PC-9 (cell line): Measurements from ENCODE around the gene FUZ. TPM values are rescaled to one million over a fixed set of nuclear protein-coding genes. Genes with fewer than 3 reads are reported as not detected.

ENCODE experiments used
- BruUV-seq: library from RNA; stranded (reverse); fragments of 400-500 nt; replicated peaks from 2 replicates; lab custom pipeline; 2021; lab: Mats Ljungman, UMichigan
- CTCF ChIA-PET: fragments of 300-600 bp; sonication (Branson Sonifier 250); formaldehyde crosslinking; loops from one replicate; lab custom pipeline; 2022; ENCODE audit warnings: antibody characterized with exemption; lab: Charles Lee
- POLR2A ChIA-PET: fragments of 300-600 bp; sonication (Branson Sonifier 250); formaldehyde crosslinking; loops from one replicate; lab custom pipeline; 2022; ENCODE audit warnings: antibody characterized with exemption; ENCODE audit not compliant: unreplicated experiment; lab: Charles Lee
- DNase-seq, 2 experiments: peaks; one replicate each; pipeline versions ENCODE4 v3.0.0 to v3.0.0-alpha.2; 2015 to 2022; ENCODE audit warnings: mixed read lengths in 1 of 2
- H2AFZ ChIP-seq: fragments of 200-600 bp; sonication (generic); 2 replicates; pipeline ENCODE4 v1.8.1; 2017; ENCODE audit warnings: antibody characterized with exemption
- H3F3A ChIP-seq: fragments of 200-600 bp; sonication (generic); 2 replicates; pipeline ENCODE4 v1.8.1; 2017; ENCODE audit warnings: antibody characterized with exemption, mild to moderate bottlenecking, low read depth; ENCODE audit not compliant: insufficient read depth
- H3K27ac ChIP-seq: fragments of 200-600 bp; sonication (generic); 2 replicates; pipeline ENCODE4 v1.6.1; 2016; ENCODE audit warnings: mixed run types
- H3K27me3 ChIP-seq: fragments of 200-600 bp; sonication (generic); 2 replicates; pipeline ENCODE4 v1.6.1; 2016; ENCODE audit warnings: low read depth, mixed run types; ENCODE audit not compliant: insufficient read depth
- H3K36me3 ChIP-seq: fragments of 200-600 bp; sonication (generic); 2 replicates; pipeline ENCODE4 v1.6.1; 2016; ENCODE audit warnings: low read depth, mixed run types
- H3K4me1 ChIP-seq: fragments of 200-600 bp; sonication (generic); replicated peaks from 2 replicates; pipeline ENCODE4 v1.6.1; 2016; ENCODE audit warnings: mixed run types; ENCODE audit not compliant: insufficient read depth
- H3K4me2 ChIP-seq: fragments of 200-600 bp; sonication (generic); 2 replicates; pipeline ENCODE4 v1.6.1; 2017; ENCODE audit warnings: mixed run types
- H3K4me3 ChIP-seq: fragments of 200-600 bp; sonication (generic); 2 replicates; pipeline ENCODE4 v1.6.1; 2016; ENCODE audit warnings: mixed run types
- H3K79me2 ChIP-seq: fragments of 200-600 bp; sonication (generic); 2 replicates; pipeline ENCODE4 v1.6.1; 2017; ENCODE audit warnings: low read depth, mixed run types
- H3K9me2 ChIP-seq: fragments of 200-600 bp; sonication (generic); 2 replicates; pipeline ENCODE4 v1.8.1; 2017; ENCODE audit warnings: mild to moderate bottlenecking; ENCODE audit not compliant: insufficient read depth
- H3K9me3 ChIP-seq: fragments of 200-600 bp; sonication (generic); 2 replicates; pipeline ENCODE4 v1.8.1; 2016; ENCODE audit warnings: low read depth; ENCODE audit not compliant: insufficient read depth
- H4K20me1 ChIP-seq: fragments of 200-600 bp; sonication (generic); 2 replicates; pipeline ENCODE4 v1.8.1; 2017; ENCODE audit not compliant: insufficient read depth
- CTCF ChIP-seq: fragments of 200-600 bp; sonication (generic); conservative IDR thresholded peaks from 2 replicates; pipeline ENCODE4 v1.6.1; 2017; ENCODE audit warnings: mixed run types, antibody characterized with exemption, mild to moderate bottlenecking, moderate library complexity
- EZH2 ChIP-seq: fragments of 200-600 bp; sonication (generic); IDR thresholded peaks from 2 replicates; pipeline ENCODE4 v1.8.0; 2017; ENCODE audit warnings: antibody characterized with exemption, low read depth
- intact Hi-C: fragments of 100-400 bp; cut with micrococcal nuclease; formaldehyde crosslinking; loops from one replicate; pipeline ENCODE4 v1.10.0; 2022; ENCODE audit not compliant: unreplicated experiment
- total RNA-seq: library from RNA; stranded (reverse); gene quantifications from 2 replicates; pipeline ENCODE4 v1.2.3, GENCODE V29; 2021

FUZ gene
- total RNA-seq, 1 experiment from 2014 or later, result 50.0 TPM

- Histone ChIP-seq H2AFZ (no peak overlapping the region), H3K27ac (no peak overlapping the region), H3K9me2 (no peaks in the 10 kb centered on the region), H4K20me1 (peaks cover 80% of the 10 kb centered on the region), H3K9me3 (no peaks in the 10 kb centered on the region), H3K27me3 (no peaks in the 10 kb centered on the region), H3K4me2 (no peak overlapping the region), H3K4me1 (peaks cover 18% of the 10 kb centered on the region), H3K4me3 (no peak overlapping the region), H3K79me2 (peaks cover 41% of the 10 kb centered on the region), H3F3A (peaks cover 75% of the 10 kb centered on the region), H3K36me3 (peaks cover 8% of the 10 kb centered on the region; the same call in 1 of the 2 replicates)
- intact Hi-C loops, result no loop called here
- CTCF ChIA-PET, result no interaction called here
- POLR2A ChIA-PET, result no interaction called here
- no TSS peak for BruUV-seq
- DNase-seq, result no peak
- no peak for TF ChIP-seq EZH2
- TF ChIP-seq CTCF, result no peak
Observed at GRCh38 chr19:49855277-49855675, 42.2 kb upstream of the FUZ start.

GRCh38 chr19:49854378-49855263 lies 41.5 kb upstream of the FUZ start:
- H4K20me1 ChIP-seq, result peaks cover 74% of the 10 kb centered on the region
- H3K9me2 ChIP-seq, result no peaks in the 10 kb centered on the region
- intact Hi-C loops, result no loop called here
- peaks cover 74% of the 10 kb centered on the region for H3F3A ChIP-seq
- BruUV-seq, result no TSS peak
- H3K4me3 ChIP-seq, result no peak overlapping the region
- H3K79me2 ChIP-seq, result peaks cover 48% of the 10 kb centered on the region
- POLR2A ChIA-PET, result no interaction called here
- CTCF ChIA-PET, result no interaction called here
- no peaks in the 10 kb centered on the region for H3K27me3 ChIP-seq
- no peak overlapping the region for H2AFZ ChIP-seq
- peaks cover 4% of the 10 kb centered on the region; the same call in 1 of the 2 replicates for H3K36me3 ChIP-seq
- H3K9me3 ChIP-seq, result no peaks in the 10 kb centered on the region
- peaks cover 24% of the 10 kb centered on the region for H3K4me1 ChIP-seq
- H3K27ac ChIP-seq, result no peak overlapping the region
- TF ChIP-seq EZH2 (no peak), CTCF (no peak)
- no peak overlapping the region for H3K4me2 ChIP-seq
- DNase-seq, result no peak

- peaks cover 26% of the 10 kb centered on the region for H3K4me1 ChIP-seq
- ChIA-PET CTCF (no interaction called here), POLR2A (no interaction called here)
- H3F3A ChIP-seq, result peaks cover 74% of the 10 kb centered on the region
- TF ChIP-seq EZH2 (no peak), CTCF (no peak)
- no peaks in the 10 kb centered on the region for H3K36me3 ChIP-seq
- no peaks in the 10 kb centered on the region for H3K9me2 ChIP-seq
- H3K79me2 ChIP-seq, result peaks cover 52% of the 10 kb centered on the region
- BruUV-seq, result no TSS peak
- H3K27me3 ChIP-seq, result no peaks in the 10 kb centered on the region
- no peak overlapping the region for H3K27ac ChIP-seq
- no peak overlapping the region for H3K4me2 ChIP-seq
- H3K4me3 ChIP-seq, result no peak overlapping the region
- H3K9me3 ChIP-seq, result no peaks in the 10 kb centered on the region
- no peak for DNase-seq
- H2AFZ ChIP-seq, result no peak overlapping the region
- intact Hi-C loops, result no loop called here
- H4K20me1 ChIP-seq, result peaks cover 69% of the 10 kb centered on the region
Observed at GRCh38 chr19:49853852-49854377, 40.8 kb upstream of the FUZ start.
